Cerebellar cortex (tissue), 1 donor: ENCODE measurements around the gene CHIC2.
"Not testable (repeated sequence)": the region's sequence is repeated elsewhere in the genome, so short reads cannot be mapped to it uniquely, and the experiment has no call there.

Experiments used
- DNase-seq: peaks from one replicate; pipeline ENCODE4 v3.0.0-alpha.2; 2015; ENCODE audit warnings: low spot score

The CHIC2 gene

GRCh38 chr4:54061067-54061466, 3.3 kb downstream of the CHIC2 start:
- no peak for DNase-seq

- DNase-seq, result no peak
Measured at GRCh38 chr4:54060116-54060515, 4.3 kb downstream of the CHIC2 start.

GRCh38 chr4:54058171-54058570, 6.2 kb downstream of the CHIC2 start:
- DNase-seq, result no peak

GRCh38 chr4:54056360-54056759, 8.0 kb downstream of the CHIC2 start:
- no peak for DNase-seq

- DNase-seq, result no peak
Measured at GRCh38 chr4:54055494-54055893, 8.9 kb downstream of the CHIC2 start.

- DNase-seq, result no peak
Measured at GRCh38 chr4:54054501-54054900, 9.9 kb downstream of the CHIC2 start.

GRCh38 chr4:54053322-54053721, 11.1 kb downstream of the CHIC2 start:
- not testable (repeated sequence) for DNase-seq

GRCh38 chr4:54050214-54050904, 14.0 kb downstream of the CHIC2 start:
- DNase-seq, result no peak

- DNase-seq, result not testable (repeated sequence)
Measured at GRCh38 chr4:54043630-54044029, 20.8 kb downstream of the CHIC2 start.

GRCh38 chr4:54041933-54042332, 22.5 kb downstream of the CHIC2 start:
- no peak for DNase-seq

GRCh38 chr4:54041100-54041499, 23.3 kb downstream of the CHIC2 start:
- no peak for DNase-seq

GRCh38 chr4:54038056-54038455, 26.3 kb downstream of the CHIC2 start:
- DNase-seq, result no peak

GRCh38 chr4:54036184-54036583, 28.2 kb downstream of the CHIC2 start:
- no peak for DNase-seq

- no peak for DNase-seq
Measured at GRCh38 chr4:54032558-54033135, 31.8 kb downstream of the CHIC2 start.

- DNase-seq, result no peak
Measured at GRCh38 chr4:54027311-54027710, 37.1 kb downstream of the CHIC2 start.

GRCh38 chr4:54025582-54025981, 38.8 kb downstream of the CHIC2 start:
- no peak for DNase-seq

GRCh38 chr4:54023019-54023418, 41.4 kb downstream of the CHIC2 start:
- DNase-seq, result not testable (repeated sequence)

GRCh38 chr4:54017974-54018373, 46.4 kb downstream of the CHIC2 start:
- DNase-seq, result no peak

- no peak for DNase-seq
Measured at GRCh38 chr4:54017308-54017707, 47.1 kb downstream of the CHIC2 start.

- DNase-seq, result peak; percentile 14
Measured at GRCh38 chr4:54016504-54016903, 47.9 kb downstream of the CHIC2 start.

GRCh38 chr4:54015423-54016030, 48.9 kb downstream of the CHIC2 start:
- DNase-seq, result peak; percentile 16

- no peak for DNase-seq
Measured at GRCh38 chr4:54014666-54015160, 49.7 kb downstream of the CHIC2 start.

- no peak for DNase-seq
Measured at GRCh38 chr4:54011201-54011600, 53.2 kb downstream of the CHIC2 start.
